ENCODE measurements around the gene NPEPPS. TPM values are rescaled to one million over a fixed set of nuclear protein-coding genes. Genes with fewer than 3 reads are reported as not detected.

The NPEPPS gene
- total and polyA plus RNA-seq, 2 of the 8 experiments (the other 6 are each of a cell fraction or from before 2014, with no cell fraction given), result 53.6 to 118 TPM

DNA sequence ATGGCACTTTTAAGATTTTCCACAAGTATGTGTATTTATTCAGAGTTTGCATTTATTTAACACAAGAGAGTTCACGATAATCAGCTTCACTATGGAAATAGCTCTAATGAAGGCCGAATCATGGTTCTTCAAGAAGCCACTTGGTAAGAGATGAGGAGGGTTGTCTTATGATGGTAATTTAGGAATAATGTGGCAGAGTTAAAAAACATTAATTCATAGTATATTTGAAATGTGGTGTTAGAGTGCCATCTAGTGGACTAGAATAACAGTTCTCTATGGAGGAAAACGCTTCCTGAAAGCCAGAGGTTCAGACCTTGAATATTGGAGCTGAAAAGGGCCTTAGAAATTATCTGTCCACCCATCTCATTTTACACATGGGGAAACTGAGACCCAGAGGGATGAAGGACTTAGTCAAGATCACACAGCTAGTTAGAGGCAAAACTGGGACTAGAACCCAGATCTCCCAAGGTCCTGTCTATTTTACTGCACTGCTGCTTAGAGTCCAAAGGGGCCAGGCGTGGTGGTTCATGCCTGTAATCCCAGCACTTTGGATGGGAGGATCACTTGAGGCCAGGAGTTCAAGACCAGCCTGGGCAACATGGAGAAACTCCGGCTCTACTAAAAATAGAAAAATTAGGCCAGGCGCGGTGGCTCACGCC is 85.0 kb downstream of the NPEPPS start:
- no peak overlapping the region for H3K18ac ChIP-seq (ENCODE audit: extremely low read depth, low read length)
- H4K20me1 ChIP-seq (replicated peaks in 1 of 2; ENCODE audit: control insufficient read depth in 1 of 2, insufficient read depth in 2 of 2, low read length in 2 of 2), result peaks cover 0 to under 1% of the 10 kb centered on the region in 2 experiments
- H2BK20ac ChIP-seq (ENCODE audit: low read length), result no peak overlapping the region
- no peak overlapping the region for H3K9ac ChIP-seq (replicated peaks in 1 of 4; ENCODE audit: extremely low read depth in 1 of 4, low read depth in 3 of 4, low read length in 3 of 4)
- H2BK15ac ChIP-seq (ENCODE audit: low read length), result no peak overlapping the region
- no peak for FAIRE-seq
- H3K27ac ChIP-seq (ENCODE audit: low read depth, low read length), result no peak overlapping the region
- no peak for DNase-seq (ENCODE audit: low read depth in 1 of 2, low spot score in 2 of 2)
- 82% methylated on average over 8 of the region's 8 CpGs; no CpG with 5 or more reads in 1 of the 2 experiments for WGBS, 2 experiments (ENCODE audit: extremely low coverage in 1 of 2, insufficient coverage in 1 of 2, insufficient read length in 1 of 2, insufficient replicate concordance in 2 of 2, low coverage in 1 of 2, low lambda C conversion rate in 2 of 2, missing lambda C conversion rate in 1 of 2)
- no peak overlapping the region for H2BK120ac ChIP-seq (replicated peaks; ENCODE audit: low read depth, low read length)
- H4K91ac ChIP-seq (replicated peaks; ENCODE audit: insufficient read length, low read length), result no peak overlapping the region
- no peak overlapping the region for H3K4ac ChIP-seq (replicated peaks; ENCODE audit: insufficient read length, low read depth, low read length)
- no peaks in the 10 kb centered on the region for H3K9me3 ChIP-seq (ENCODE audit: insufficient read depth in 2 of 2, low read depth in 1 of 2, low read length in 1 of 2)
- no peak overlapping the region for H4K8ac ChIP-seq (ENCODE audit: extremely low read depth, insufficient read depth, low read length)
- no peak overlapping the region for H2BK5ac ChIP-seq (ENCODE audit: low read depth, low read length)
- H3K4me1 ChIP-seq (replicated peaks in 1 of 4; ENCODE audit: control insufficient read depth in 3 of 4, insufficient read depth in 4 of 4, low read length in 3 of 4), result no peaks in the 10 kb centered on the region; a peak in 1 of 7 replicates
- H3K23me2 ChIP-seq (ENCODE audit: low read depth, low read length), result no peaks in the 10 kb centered on the region
- no peaks in the 10 kb centered on the region for H3K79me2 ChIP-seq (ENCODE audit: control insufficient read depth in 1 of 2, insufficient read depth in 2 of 2, low read length in 2 of 2)
- CTCF ChIA-PET (ENCODE audit: partially characterized antibody), result interaction anchor here (0.5 to 3.3 kb wide), 21 partner anchors 9 to 305 kb away, joined by 3 to 22 read pairs (median 4); no protein-coding TSS in a partner anchor
- no peak overlapping the region for H2AFZ ChIP-seq (ENCODE audit: low read length)
- POLR2A ChIA-PET (ENCODE audit: partially characterized antibody), result interaction anchor here (0.7 to 3.4 kb wide), 3 partner anchors 13 to 102 kb away, joined by 3 to 10 read pairs (median 5); partner anchors contain the start of gene KPNB1
- H4K5ac ChIP-seq (ENCODE audit: insufficient read length, low read depth, low read length), result no peak overlapping the region
- H2BK12ac ChIP-seq (ENCODE audit: low read depth, low read length), result no peak overlapping the region
- no peaks in the 10 kb centered on the region for H3K27me3 ChIP-seq (replicated peaks in 1 of 4; ENCODE audit: control insufficient read depth in 3 of 4, extremely low read depth in 1 of 4, insufficient read depth in 3 of 4, low read length in 3 of 4)
- H3K14ac ChIP-seq (ENCODE audit: insufficient read length), result no peak overlapping the region
- no peak overlapping the region for H3K4me3 ChIP-seq (ENCODE audit: extremely low read depth in 1 of 4, insufficient read depth in 2 of 4, low read depth in 3 of 4, low read length in 4 of 4)
- TF ChIP-seq POLR2AphosphoS5 (IDR thresholded peaks at IDR 0.05; ENCODE audit: low read depth, low read length) (no peak), CTCF (IDR thresholded peaks at IDR 0.05; ENCODE audit: control extremely low read depth in 1 of 3, insufficient read depth in 1 of 3, low read depth in 1 of 3, low read length in 3 of 3) (peak in 2 of 3 experiments; percentile 47 to 53; a peak in 2 of 4 replicates), RAD21 (IDR thresholded peaks at IDR 0.05 in 1 of 2, conservative IDR thresholded peaks at IDR 0.05 in 1 of 2; ENCODE audit: low read depth in 2 of 2, low read length in 2 of 2) (peak; percentile 62 to 67)
- H3K4me2 ChIP-seq (ENCODE audit: insufficient read depth in 1 of 2, low read depth in 2 of 2, low read length in 2 of 2), result no peak overlapping the region
- no peak overlapping the region for H2AK5ac ChIP-seq (ENCODE audit: low read depth, low read length)
- no peak overlapping the region for H3K56ac ChIP-seq (replicated peaks; ENCODE audit: insufficient read length, low read depth, low read length)
- peaks cover 10 to 72% (median 34%) of the 10 kb centered on the region in 4 experiments for H3K36me3 ChIP-seq (ENCODE audit: control insufficient read depth in 2 of 4, insufficient read depth in 4 of 4, low read length in 3 of 4)
- H3K79me1 ChIP-seq (ENCODE audit: low read depth, low read length), result no peaks in the 10 kb centered on the region
- H3K23ac ChIP-seq (ENCODE audit: insufficient read length), result no peak overlapping the region

Data from H1 (cell line).